Measurements from ENCODE around the gene CCIN. TPM values are rescaled to one million over a fixed set of nuclear protein-coding genes. Genes with fewer than 3 reads are reported as not detected.

The CCIN gene
- total RNA-seq, 1 experiment from 2014 or later: 0.20 TPM

- TF ChIP-seq EZH2 (IDR thresholded peaks at IDR 0.05) (no peak), RAD21 (IDR thresholded peaks at IDR 0.05; ENCODE audit: low read depth) (no peak), REST (IDR thresholded peaks at IDR 0.05; ENCODE audit: low read depth) (no peak), ELF1 (IDR thresholded peaks at IDR 0.05; ENCODE audit: borderline replicate concordance, low read depth) (no peak), FOSL1 (IDR thresholded peaks at IDR 0.05; ENCODE audit: low read depth) (no peak)
Measured at GRCh38 chr9:36152741-36153438, 16.3 kb upstream of the CCIN start (continued).

- Histone ChIP-seq H3K4me2 (ENCODE audit: low read length) (no peak overlapping the region), H4K20me1 (ENCODE audit: insufficient read depth) (no peaks in the 10 kb centered on the region), H3K79me2 (ENCODE audit: insufficient read depth, low read length) (no peaks in the 10 kb centered on the region), H3K9ac (ENCODE audit: low read length) (no peak overlapping the region), H3K27ac (ENCODE audit: low read depth, low read length) (no peak overlapping the region), H3K4me3 (replicated peaks in 1 of 2; ENCODE audit: low read depth in 1 of 2, low read length in 2 of 2) (no peak overlapping the region), H3K9me2 (ENCODE audit: insufficient read depth) (no peaks in the 10 kb centered on the region), H3K4me1 (ENCODE audit: control insufficient read depth in 1 of 2, insufficient read depth in 2 of 2, low read length in 2 of 2) (peaks cover 2 to 5% of the 10 kb centered on the region in 2 experiments; a peak in 3 of 4 replicates), H2AFZ (ENCODE audit: low read depth, low read length, poor library complexity, severe bottlenecking) (no peak overlapping the region), H3K27me3 (ENCODE audit: insufficient read depth, low read length) (no peaks in the 10 kb centered on the region), H3K9me3 (ENCODE audit: control insufficient read depth in 1 of 2, insufficient read depth in 1 of 2, low read depth in 1 of 2, low read length in 2 of 2) (no peaks in the 10 kb centered on the region; a peak in 1 of 4 replicates), H3K36me3 (ENCODE audit: control insufficient read depth in 1 of 2, insufficient read depth in 2 of 2, low read length in 2 of 2) (no peaks in the 10 kb centered on the region)
- ATAC-seq (no peak), DNase-seq (ENCODE audit: low read depth, low spot score) (no peak)
- CTCF ChIA-PET: no interaction called here
- POLR2A ChIA-PET: no interaction called here
- RAD21 ChIA-PET (ENCODE audit: low non-redundant PET in 1 of 2, low total read pairs in 2 of 2, uncharacterized antibody in 2 of 2, unreplicated experiment in 2 of 2): no interaction called here
- intact Hi-C loops (cut with micrococcal nuclease): no loop called here
- no peak for TF ChIP-seq EZH2 (IDR thresholded peaks at IDR 0.05)
- TF ChIP-seq ZFX (IDR thresholded peaks at IDR 0.05): no peak
- no peak for TF ChIP-seq RAD21 (IDR thresholded peaks at IDR 0.05; ENCODE audit: low read depth)
- no peak for TF ChIP-seq POLR2AphosphoS5 (IDR thresholded peaks at IDR 0.05; ENCODE audit: low read depth, low read length)
- TF ChIP-seq EZH2phosphoT487 (IDR thresholded peaks at IDR 0.05; ENCODE audit: borderline replicate concordance): no peak
- TF ChIP-seq CEBPB (IDR thresholded peaks at IDR 0.05; ENCODE audit: low read depth): no peak
- TF ChIP-seq ZBTB33 (IDR thresholded peaks at IDR 0.05; ENCODE audit: extremely low read depth, insufficient replicate concordance, low read length): no peak
- no peak for TF ChIP-seq POLR2A (IDR thresholded peaks at IDR 0.05; ENCODE audit: borderline replicate concordance, extremely low read depth, insufficient read depth, insufficient read length)
- no peak for TF ChIP-seq REST (IDR thresholded peaks at IDR 0.05; ENCODE audit: low read depth)
- BruUV-seq (replicated peaks): no TSS peak
Measured at GRCh38 chr9:36153746-36154145, 15.4 kb upstream of the CCIN start.

All from HCT116 (cell line).